IMR-90 (cell line): Measurements from ENCODE around the gene DGKH. TPM values are rescaled to one million over a fixed set of nuclear protein-coding genes. Genes with fewer than 3 reads are reported as not detected.
A peak's percentile ranks its signal among the peaks of the same experiment; 100 is the strongest.

ENCODE experiments used
- ATAC-seq: fragments of 200-7000 bp; cut with Tn5 transposase; 2 replicates; pipeline ENCODE4 v1.9.1; 2020; ENCODE audit warnings: low read depth, mild to moderate bottlenecking, moderate library complexity
- BruUV-seq: library from RNA; stranded (reverse); fragments of 400-500 nt; replicated peaks from 2 replicates; lab custom pipeline; 2021; lab: Mats Ljungman, UMichigan
- CTCF ChIA-PET: fragments of 300-600 bp; formaldehyde crosslinking; extraction: SDS; loops from one replicate; lab custom pipeline; 2021; ENCODE audit warnings: antibody characterized with exemption; lab: Yijun Ruan, JAX
- POLR2A ChIA-PET: fragments of 300-600 bp; sonication (Branson Sonifier 250); formaldehyde crosslinking; loops from one replicate; lab custom pipeline; 2022; ENCODE audit warnings: antibody characterized with exemption; ENCODE audit not compliant: unreplicated experiment; lab: Charles Lee
- DNase-seq: peaks from one replicate; pipeline ENCODE4 v3.0.0; 2013
- H2AFZ ChIP-seq: replicated peaks from 2 replicates; pipeline ENCODE3; 2013; ENCODE audit warnings: low read length, mild to moderate bottlenecking; ENCODE audit not compliant: poor library complexity
- H2AK5ac ChIP-seq: 2 replicates; pipeline ENCODE4 v1.6.1; 2013; ENCODE audit warnings: low read depth, low read length, inconsistent platforms
- H2AK9ac ChIP-seq: replicated peaks from 2 replicates; pipeline ENCODE3; 2013; ENCODE audit warnings: mild to moderate bottlenecking, low read depth, low read length, moderate library complexity; ENCODE audit not compliant: poor library complexity
- H2BK120ac ChIP-seq: 2 replicates; pipeline ENCODE4 v1.6.1; 2013; ENCODE audit warnings: low read depth, low read length, inconsistent platforms
- H2BK15ac ChIP-seq: 3 replicates; pipeline ENCODE4 v1.6.1; 2013; ENCODE audit warnings: low read depth, low read length, inconsistent platforms
- H2BK20ac ChIP-seq: 2 replicates; pipeline ENCODE4 v1.6.1; 2013; ENCODE audit warnings: low read depth, mild to moderate bottlenecking, inconsistent platforms, low read length, moderate library complexity
- H2BK5ac ChIP-seq: 2 replicates; pipeline ENCODE4 v1.6.1; 2013; ENCODE audit warnings: mild to moderate bottlenecking, low read depth, low read length, inconsistent platforms; ENCODE audit not compliant: poor library complexity, severe bottlenecking
- H3K14ac ChIP-seq: replicated peaks from 2 replicates; pipeline ENCODE4 v1.6.1; 2013; ENCODE audit warnings: low read depth, low read length, inconsistent platforms
- H3K18ac ChIP-seq: 2 replicates; pipeline ENCODE4 v1.6.1; 2013; ENCODE audit warnings: low read depth, low read length, control low read depth
- H3K23ac ChIP-seq: 2 replicates; pipeline ENCODE4 v1.6.1; 2013; ENCODE audit warnings: low read depth, low read length, inconsistent platforms
- H3K27ac ChIP-seq: 2 replicates; pipeline ENCODE4 v1.5.1; 2013; ENCODE audit warnings: mild to moderate bottlenecking, control low read depth, low read length; ENCODE audit not compliant: insufficient read depth
- H3K27me3 ChIP-seq: 2 replicates; pipeline ENCODE4 v1.6.1; 2013; ENCODE audit warnings: low read length; ENCODE audit not compliant: control insufficient read depth, insufficient read depth
- H3K36me3 ChIP-seq: 2 replicates; pipeline ENCODE4 v1.6.1; 2013; ENCODE audit warnings: low read length, mixed read lengths; ENCODE audit not compliant: control insufficient read depth, insufficient read depth
- H3K4ac ChIP-seq: 2 replicates; pipeline ENCODE4 v1.6.1; 2013; ENCODE audit warnings: low read depth, low read length, inconsistent platforms
- H3K4me1 ChIP-seq: 2 replicates; pipeline ENCODE4 v1.6.1; 2013; ENCODE audit warnings: low read length, mixed read lengths; ENCODE audit not compliant: control insufficient read depth, insufficient read depth
- H3K4me2 ChIP-seq: 2 replicates; pipeline ENCODE4 v1.6.1; 2013; ENCODE audit warnings: low read depth, mild to moderate bottlenecking, control low read depth, low read length, moderate library complexity
- H3K4me3 ChIP-seq: 2 replicates; pipeline ENCODE4 v1.5.1; 2013; ENCODE audit warnings: low read depth, mild to moderate bottlenecking, control low read depth, low read length, moderate library complexity; ENCODE audit not compliant: insufficient read depth
- H3K56ac ChIP-seq: 2 replicates; pipeline ENCODE4 v1.6.1; 2013; ENCODE audit warnings: low read length, inconsistent platforms; ENCODE audit not compliant: insufficient read depth; ENCODE audit errors: extremely low read depth
- H3K79me1 ChIP-seq, 2 experiments: 2 replicates each; pipeline ENCODE4 v1.6.1; 2013; ENCODE audit warnings: low read length in 2 of 2, inconsistent platforms in 1 of 2, low read depth in 1 of 2
- H3K9ac ChIP-seq: 2 replicates; pipeline ENCODE4 v1.6.1; 2013; ENCODE audit warnings: low read depth, low read length, control low read depth
- H3K9me1 ChIP-seq: 2 replicates; pipeline ENCODE4 v1.6.1; 2013; ENCODE audit warnings: low read length, inconsistent platforms; ENCODE audit not compliant: insufficient read depth
- H3K9me3 ChIP-seq: 2 replicates; pipeline ENCODE4 v1.6.1; 2013; ENCODE audit warnings: low read length; ENCODE audit not compliant: control insufficient read depth, insufficient read depth
- H4K20me1 ChIP-seq: 2 replicates; pipeline ENCODE4 v1.6.1; 2013; ENCODE audit warnings: low read length, inconsistent platforms; ENCODE audit not compliant: insufficient read depth
- H4K5ac ChIP-seq: 2 replicates; pipeline ENCODE4 v1.6.1; 2013; ENCODE audit warnings: mild to moderate bottlenecking, low read depth, low read length, control low read depth
- H4K8ac ChIP-seq, 2 experiments: 2 replicates each; pipeline ENCODE4 v1.6.1; 2013; ENCODE audit warnings: low read depth in 2 of 2, low read length in 2 of 2, control low read depth in 1 of 2, inconsistent platforms in 1 of 2
- H4K91ac ChIP-seq: 2 replicates; pipeline ENCODE4 v1.6.1; 2013; ENCODE audit warnings: low read depth, low read length, inconsistent platforms; ENCODE audit not compliant: insufficient read depth
- MAFK ChIP-seq: IDR thresholded peaks from 2 replicates; pipeline ENCODE4 v1.6.1; 2012; ENCODE audit warnings: low read depth, low read length, improper control_type of control experiment
- RAD21 ChIP-seq: IDR thresholded peaks from 2 replicates; pipeline ENCODE4 v1.6.1; 2012; ENCODE audit warnings: low read length, improper control_type of control experiment
- WGBS, 2 experiments: methylation state at CpG; one replicate each; pipeline versions ENCODE4 v1.1.5 to v1.1.7; 2013; ENCODE audit warnings: missing lambda C conversion rate in 2 of 2; ENCODE audit not compliant: insufficient read length in 1 of 2; ENCODE audit errors: extremely low coverage in 2 of 2; 5-methylcytosine and 5-hydroxymethylcytosine counted together
- dilution Hi-C: fragments of 300-500 bp; cut with HindIII; formaldehyde crosslinking; loops from one replicate; pipeline ENCODE4 v1.14.3; 2018; ENCODE audit warnings: low sequenced_read_pairs; ENCODE audit not compliant: unreplicated experiment
- in situ Hi-C: fragments of 300-500 bp; cut with MboI; formaldehyde crosslinking; loops from 3 replicates; pipeline ENCODE4 v1.14.3; 2019; ENCODE audit warnings: low sequenced_read_pairs, inconsistent platforms, mixed read lengths
- intact Hi-C: fragments of 100-400 bp; cut with micrococcal nuclease; formaldehyde crosslinking; loops from 2 replicates; pipeline ENCODE4 v1.10.0; 2022
- polyA plus RNA-seq, 3 experiments: library from polyadenylated mRNA; depleted of rRNA; stranded (reverse); fragments of >200 nt; gene quantifications; 2 replicates each; pipeline ENCODE4 v1.2.3, GENCODE V29; 2012; ENCODE audit warnings: low replicate concordance in 1 of 3
- total RNA-seq: library from RNA; depleted of rRNA; stranded (reverse); fragments of >200 nt; gene quantifications from 2 replicates; pipeline ENCODE4 v1.2.3, GENCODE V29; 2012

Gene DGKH
- total and polyA plus RNA-seq, 2 of the 4 experiments (the other 2 are of a cell fraction): 2.0 to 13.4 TPM

GRCh38 chr13:42101821-42102585 lies 53.6 kb downstream of the DGKH start:
- no peak overlapping the region for H3K27ac ChIP-seq
- H3K18ac ChIP-seq: no peak overlapping the region
- dilution Hi-C loops (no loop called here), intact Hi-C loops (no loop called here), in situ Hi-C loops (loop anchor here (10.0 kb wide), 1 partner anchor 197 kb away; no protein-coding TSS in a partner anchor)
- H4K5ac ChIP-seq: no peak overlapping the region
- H3K4me3 ChIP-seq: no peak overlapping the region
- no peak overlapping the region for H3K4me2 ChIP-seq
- no peak for TF ChIP-seq MAFK
- no peak for TF ChIP-seq RAD21
- H2BK120ac ChIP-seq: no peak overlapping the region
- no peaks in the 10 kb centered on the region for H3K27me3 ChIP-seq
- BruUV-seq: no TSS peak
- no peak for ATAC-seq
- H2BK20ac ChIP-seq: no peak overlapping the region
- no peaks in the 10 kb centered on the region for H3K36me3 ChIP-seq
- no peak overlapping the region for H4K8ac ChIP-seq
- H3K14ac ChIP-seq: no peak overlapping the region
- DNase-seq: no peak
- peaks cover 5% of the 10 kb centered on the region for H3K9me1 ChIP-seq
- H3K79me1 ChIP-seq: peaks cover 19 to 39% of the 10 kb centered on the region in 2 experiments; a peak in 3 of 4 replicates
- no peak overlapping the region for H2BK15ac ChIP-seq
- H2AFZ ChIP-seq: no peak overlapping the region
- peak overlapping the region; percentile 20 for H2AK9ac ChIP-seq
- H3K23ac ChIP-seq: no peak overlapping the region
- no peak overlapping the region for H2AK5ac ChIP-seq
- no peak overlapping the region for H3K4ac ChIP-seq
- H3K56ac ChIP-seq: no peak overlapping the region
- H2BK5ac ChIP-seq: no peak overlapping the region
- peaks cover 31% of the 10 kb centered on the region for H4K20me1 ChIP-seq
- ChIA-PET POLR2A (no interaction called here), CTCF (no interaction called here)
- no peaks in the 10 kb centered on the region for H3K4me1 ChIP-seq
- no CpG with 5 or more reads among the region's 3 CpGs for WGBS, 2 experiments
- no peak overlapping the region for H4K91ac ChIP-seq
- peaks cover 3% of the 10 kb centered on the region; the same call in 1 of the 2 replicates for H3K9me3 ChIP-seq
- no peak overlapping the region for H3K9ac ChIP-seq
